ENCODE results near the gene SZT2. TPM values are rescaled to one million over a fixed set of nuclear protein-coding genes. Genes with fewer than 3 reads are reported as not detected.

SZT2 gene
- polyA plus RNA-seq, 1 experiment, result 9.4 TPM

- no peak for DNase-seq (ENCODE audit: low read depth, low spot score)
- Histone ChIP-seq H3K27ac (ENCODE audit: low read depth, low read length) (no peak overlapping the region), H3K4me3 (ENCODE audit: low read depth, low read length) (no peak overlapping the region), H3K9me3 (ENCODE audit: control insufficient read depth, insufficient read depth, low read length) (no peaks in the 10 kb centered on the region), H3K27me3 (ENCODE audit: control insufficient read depth, insufficient read depth, low read length) (no peaks in the 10 kb centered on the region)
- TF ChIP-seq CTCF (IDR thresholded peaks at IDR 0.05; ENCODE audit: low read depth, low read length), result no peak
- ChIA-PET POLR2A (no interaction called here), CTCF (interaction anchor here (2.8 to 3.5 kb wide), 2 partner anchors 14 to 201 kb away, joined by 6 to 13 read pairs; no protein-coding TSS in a partner anchor)
These were observed 38.2 kb downstream of the SZT2 start for GRCh38 chr1:43427941-43428340.

- no peak overlapping the region for H3K27ac ChIP-seq (ENCODE audit: low read depth, low read length)
- TF ChIP-seq CTCF (IDR thresholded peaks at IDR 0.05; ENCODE audit: low read depth, low read length), result no peak
- ChIA-PET CTCF (no interaction called here), POLR2A (no interaction called here)
- H3K9me3 ChIP-seq (ENCODE audit: control insufficient read depth, insufficient read depth, low read length), result no peaks in the 10 kb centered on the region
- H3K27me3 ChIP-seq (ENCODE audit: control insufficient read depth, insufficient read depth, low read length), result no peaks in the 10 kb centered on the region
- DNase-seq (ENCODE audit: low read depth, low spot score), result no peak
- no peak overlapping the region for H3K4me3 ChIP-seq (ENCODE audit: low read depth, low read length)
These were observed 41.1 kb downstream of the SZT2 start for GRCh38 chr1:43430831-43431230.

GRCh38 chr1:43431676-43432075 lies 42.0 kb downstream of the SZT2 start:
- no peak overlapping the region for H3K27ac ChIP-seq (ENCODE audit: low read depth, low read length)
- TF ChIP-seq CTCF (IDR thresholded peaks at IDR 0.05; ENCODE audit: low read depth, low read length), result no peak
- no peaks in the 10 kb centered on the region for H3K9me3 ChIP-seq (ENCODE audit: control insufficient read depth, insufficient read depth, low read length)
- no peaks in the 10 kb centered on the region for H3K27me3 ChIP-seq (ENCODE audit: control insufficient read depth, insufficient read depth, low read length)
- no peak for DNase-seq (ENCODE audit: low read depth, low spot score)
- POLR2A ChIA-PET, result no interaction called here
- H3K4me3 ChIP-seq (ENCODE audit: low read depth, low read length), result no peak overlapping the region
- CTCF ChIA-PET, result no interaction called here

- ChIA-PET POLR2A (no interaction called here), CTCF (no interaction called here)
- Histone ChIP-seq H3K4me3 (ENCODE audit: low read depth, low read length) (no peak overlapping the region), H3K27me3 (ENCODE audit: control insufficient read depth, insufficient read depth, low read length) (no peaks in the 10 kb centered on the region), H3K27ac (ENCODE audit: low read depth, low read length) (no peak overlapping the region), H3K9me3 (ENCODE audit: control insufficient read depth, insufficient read depth, low read length) (no peaks in the 10 kb centered on the region)
- DNase-seq (ENCODE audit: low read depth, low spot score), result no peak
- no peak for TF ChIP-seq CTCF (IDR thresholded peaks at IDR 0.05; ENCODE audit: low read depth, low read length)
These were observed 42.6 kb downstream of the SZT2 start for GRCh38 chr1:43432171-43432860.

GRCh38 chr1:43432907-43433306 lies 43.2 kb downstream of the SZT2 start:
- ChIA-PET POLR2A (no interaction called here), CTCF (no interaction called here)
- no peak for DNase-seq (ENCODE audit: low read depth, low spot score)
- H3K27me3 ChIP-seq (ENCODE audit: control insufficient read depth, insufficient read depth, low read length), result no peaks in the 10 kb centered on the region
- H3K27ac ChIP-seq (ENCODE audit: low read depth, low read length), result no peak overlapping the region
- H3K4me3 ChIP-seq (ENCODE audit: low read depth, low read length), result no peak overlapping the region
- no peak for TF ChIP-seq CTCF (IDR thresholded peaks at IDR 0.05; ENCODE audit: low read depth, low read length)
- H3K9me3 ChIP-seq (ENCODE audit: control insufficient read depth, insufficient read depth, low read length), result no peaks in the 10 kb centered on the region

All from AG04450 (cell line).